Right lobe of liver (tissue), 6 donors: Measurements from ENCODE around the gene LIN52. TPM values are rescaled to one million over a fixed set of nuclear protein-coding genes. Genes with fewer than 3 reads are reported as not detected.

ENCODE experiments used
- ATAC-seq, 4 donors: fragments of 200-7000 bp; cut with Tn5 transposase; one replicate each; pipeline ENCODE4 v1.9.1; 2020; ENCODE audit warnings: mild to moderate bottlenecking in 4 of 4, moderate library complexity in 4 of 4
- DNase-seq, 3 donors: peaks; one replicate each; pipeline ENCODE4 v3.0.0-alpha.2; 2020
- H3K27ac ChIP-seq, 3 donors: fragments of 200-600 bp; one replicate each; pipeline ENCODE4 v1.8.0; 2022
- H3K27me3 ChIP-seq, 2 donors: fragments of 200-600 bp; one replicate each; pipeline ENCODE4 v1.8.0; 2022
- H3K36me3 ChIP-seq, 4 donors: fragments of 200-600 bp; sonication (generic) in 1 of 4; one replicate each; pipeline versions ENCODE4 v1.5.1 to v1.8.0; 2017 to 2022; ENCODE audit warnings: control low read depth in 1 of 4
- H3K4me1 ChIP-seq, 4 donors: fragments of 200-600 bp; sonication (generic) in 1 of 4; one replicate each; pipeline versions ENCODE4 v1.5.1 to v1.8.0; 2017 to 2022; ENCODE audit warnings: control low read depth in 1 of 4
- H3K4me3 ChIP-seq, 3 donors: fragments of 200-600 bp; one replicate each; pipeline ENCODE4 v1.8.0; 2022
- H3K9me3 ChIP-seq, 4 donors: fragments of 200-600 bp; sonication (generic) in 1 of 4; one replicate each; pipeline versions ENCODE4 v1.5.1 to v1.8.0; 2017 to 2022; ENCODE audit warnings: control low read depth in 1 of 4
- POLR2A ChIP-seq: fragments of 450-650 bp; IDR thresholded peaks from one replicate; pipeline ENCODE4 v1.6.1; 2017; ENCODE audit warnings: antibody characterized with exemption, mild to moderate bottlenecking
- WGBS: methylation state at CpG from one replicate; pipeline ENCODE4 v1.1.6; 2018; ENCODE audit warnings: low coverage, low lambda C conversion rate; ENCODE audit not compliant: insufficient coverage; ENCODE audit errors: missing lambda C conversion rate; 5-methylcytosine and 5-hydroxymethylcytosine counted together
- intact Hi-C, 2 donors: fragments of 100-400 bp; cut with DNase I; formaldehyde crosslinking; loops; one replicate each; pipeline versions ENCODE4 v1.11.2 to v1.14.1; 2022
- total RNA-seq, 6 experiments: library from RNA; depleted of rRNA in 2 of 6; stranded (reverse); fragments of >200 nt in 2 of 6; fragmentation: NEBNext Ultra II Directional in 3 of 6; extraction: Animal tissue kit (Norgen Biotek cat#: 25700) in 3 of 6; gene quantifications; one replicate each; pipeline versions ENCODE4 v1.1.0 to v1.2.4, GENCODE V29; 2016 to 2023
- TF ChIP-seq, protein P1 (sequence below), 4 donors: fragments of 200-600 bp in 3 of 4; fragments of 450-650 bp in 1 of 4; IDR thresholded peaks; one replicate each; pipeline versions ENCODE4 v1.5.1 to v1.8.0; 2016 to 2022; ENCODE audit warnings: antibody characterized with exemption in 4 of 4, mild to moderate bottlenecking in 2 of 4
- donor health status: DM: no; HTN: yes; CAD: no.
- donor health status: DM: no; HTN: no; CAD: no.
- donor health status: DM: no; HTN: no; CAD: no.
- donor health status: DM: no; HTN: yes; CAD: no.
- donor health status: DM: no; HTN: yes; CAD: no.

The LIN52 gene
- total RNA-seq, 6 experiments from 2014 or later = 2.3 to 59.5 (median 4.8) TPM

DNA sequence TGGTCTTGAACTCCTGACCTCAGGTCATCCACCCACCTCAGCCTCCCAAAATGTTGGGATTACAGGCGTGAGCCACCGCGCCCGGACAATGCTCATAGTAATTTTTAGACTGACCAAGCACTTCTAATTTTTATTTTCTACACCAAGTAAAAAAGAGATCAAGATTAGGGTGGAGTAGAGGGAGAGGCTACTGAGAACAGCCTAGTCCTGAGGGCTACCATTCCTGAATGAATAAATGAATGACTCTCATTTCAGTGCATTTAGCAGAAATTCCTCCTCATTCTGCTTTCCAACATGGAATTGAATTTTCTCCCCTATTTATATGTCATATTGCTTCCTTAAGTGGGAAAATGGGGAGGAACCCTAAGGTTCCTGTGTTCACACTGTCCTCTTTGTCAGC is 39.2 kb upstream of the LIN52 start:
- WGBS = 93% methylated on average over 3 of the region's 4 CpGs
- intact Hi-C loops = no loop called here
- ATAC-seq (no peak), DNase-seq (no peak)
- Histone ChIP-seq H3K4me1 (no peaks in the 10 kb centered on the region), H3K4me3 (no peak overlapping the region), H3K9me3 (no peaks in the 10 kb centered on the region), H3K36me3 (no peaks in the 10 kb centered on the region), H3K27ac (no peak overlapping the region), H3K27me3 (no peaks in the 10 kb centered on the region)
- TF ChIP-seq, protein P1, sequence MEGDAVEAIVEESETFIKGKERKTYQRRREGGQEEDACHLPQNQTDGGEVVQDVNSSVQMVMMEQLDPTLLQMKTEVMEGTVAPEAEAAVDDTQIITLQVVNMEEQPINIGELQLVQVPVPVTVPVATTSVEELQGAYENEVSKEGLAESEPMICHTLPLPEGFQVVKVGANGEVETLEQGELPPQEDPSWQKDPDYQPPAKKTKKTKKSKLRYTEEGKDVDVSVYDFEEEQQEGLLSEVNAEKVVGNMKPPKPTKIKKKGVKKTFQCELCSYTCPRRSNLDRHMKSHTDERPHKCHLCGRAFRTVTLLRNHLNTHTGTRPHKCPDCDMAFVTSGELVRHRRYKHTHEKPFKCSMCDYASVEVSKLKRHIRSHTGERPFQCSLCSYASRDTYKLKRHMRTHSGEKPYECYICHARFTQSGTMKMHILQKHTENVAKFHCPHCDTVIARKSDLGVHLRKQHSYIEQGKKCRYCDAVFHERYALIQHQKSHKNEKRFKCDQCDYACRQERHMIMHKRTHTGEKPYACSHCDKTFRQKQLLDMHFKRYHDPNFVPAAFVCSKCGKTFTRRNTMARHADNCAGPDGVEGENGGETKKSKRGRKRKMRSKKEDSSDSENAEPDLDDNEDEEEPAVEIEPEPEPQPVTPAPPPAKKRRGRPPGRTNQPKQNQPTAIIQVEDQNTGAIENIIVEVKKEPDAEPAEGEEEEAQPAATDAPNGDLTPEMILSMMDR (IDR thresholded peaks at IDR 0.05) = no peak
- no peak for TF ChIP-seq POLR2A

DNA sequence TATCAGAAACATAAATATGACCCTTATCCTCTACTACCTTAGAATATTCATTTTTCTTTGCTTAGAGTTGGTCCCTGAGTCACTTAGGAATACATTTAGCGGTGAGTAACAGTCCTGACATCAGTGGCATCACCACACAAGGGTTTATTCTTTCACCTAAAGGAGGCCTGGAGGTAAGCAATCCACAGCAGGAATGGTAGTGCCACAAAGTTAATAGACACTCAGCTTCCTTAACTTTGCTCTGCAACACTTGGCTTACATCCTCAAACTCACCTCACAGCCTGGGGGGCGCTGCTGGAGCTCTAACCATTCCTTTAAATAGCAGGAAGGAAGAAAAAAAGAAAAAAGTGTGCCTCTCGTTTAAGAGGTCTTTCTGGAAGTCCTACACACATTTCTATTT is 36.5 kb upstream of the LIN52 start:
- no peak overlapping the region for H3K27ac ChIP-seq
- H3K36me3 ChIP-seq = no peaks in the 10 kb centered on the region
- H3K9me3 ChIP-seq = no peaks in the 10 kb centered on the region
- intact Hi-C loops = no loop called here
- no peak overlapping the region for H3K4me3 ChIP-seq
- no peaks in the 10 kb centered on the region for H3K27me3 ChIP-seq
- no peaks in the 10 kb centered on the region for H3K4me1 ChIP-seq
- TF ChIP-seq, protein P1 (IDR thresholded peaks at IDR 0.05) = no peak
- no peak for TF ChIP-seq POLR2A
- 64% methylated on average over 2 of the region's 3 CpGs for WGBS
- no peak for DNase-seq
- no peak for ATAC-seq

DNA sequence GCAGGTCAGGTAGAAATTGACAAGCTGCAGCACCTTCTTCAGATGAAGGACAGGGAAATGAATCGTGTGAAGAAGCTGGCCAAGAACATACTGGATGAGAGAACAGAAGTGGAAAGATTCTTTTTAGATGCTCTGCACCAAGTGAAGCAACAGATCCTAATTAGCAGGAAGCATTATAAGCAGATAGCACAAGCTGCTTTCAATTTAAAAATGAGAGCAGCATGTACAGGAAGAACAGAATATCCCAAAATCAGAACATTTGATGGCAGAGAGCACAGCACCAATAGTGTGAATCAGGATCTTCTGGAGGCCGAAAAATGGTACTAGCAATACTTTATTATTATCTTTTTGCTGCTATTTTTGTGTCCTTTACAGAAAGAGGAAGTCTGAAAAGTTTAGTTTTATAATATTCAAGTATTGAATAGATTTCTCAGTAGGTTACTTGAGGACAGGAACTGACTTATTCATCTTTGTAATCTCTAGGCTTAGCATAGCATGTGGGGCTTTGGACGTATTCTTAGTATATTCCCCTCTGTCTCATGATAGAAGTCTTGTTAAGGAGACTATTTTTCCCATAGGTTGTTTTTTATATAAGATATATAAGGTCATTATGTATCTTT is 34.8 kb upstream of the LIN52 start:
- no peak overlapping the region for H3K27ac ChIP-seq
- 41% methylated on average over 3 of the region's 3 CpGs for WGBS
- no peaks in the 10 kb centered on the region for H3K9me3 ChIP-seq
- intact Hi-C loops = no loop called here
- H3K4me1 ChIP-seq = no peaks in the 10 kb centered on the region
- H3K27me3 ChIP-seq = no peaks in the 10 kb centered on the region
- TF ChIP-seq POLR2A = no peak
- TF ChIP-seq, protein P1 (IDR thresholded peaks at IDR 0.05) = no peak
- no peak overlapping the region for H3K4me3 ChIP-seq
- H3K36me3 ChIP-seq = no peaks in the 10 kb centered on the region
- ATAC-seq = no peak
- no peak for DNase-seq

GRCh38 chr14:74062809-74063150 is 22.0 kb upstream of the LIN52 start:
- intact Hi-C loops = no loop called here
- ATAC-seq = peak; percentile 42 to 93 (median 80)

More at GRCh38 chr14:74062809-74063150, 22.0 kb upstream of the LIN52 start:
- WGBS = 70% methylated on average over 2 of the region's 2 CpGs
- no peak for TF ChIP-seq POLR2A
- TF ChIP-seq, protein P1 (IDR thresholded peaks at IDR 0.05) = no peak
- no peak for DNase-seq
- Histone ChIP-seq H3K36me3 (peaks cover 0 to 99% (median 49%) of the 10 kb centered on the region in 4 donors), H3K4me1 (peaks cover 0 to 8% (median 0%) of the 10 kb centered on the region in 4 donors), H3K27ac (peak overlapping the region in 1 of 3 donors; percentile 4), H3K9me3 (no peaks in the 10 kb centered on the region), H3K27me3 (no peaks in the 10 kb centered on the region), H3K4me3 (no peak overlapping the region)
